ENCODE measurements around the gene FKBP15.

GRCh38 chr9:113255438-113255837 is 34.4 kb upstream of the FKBP15 start:
- TF ChIP-seq CTCF (IDR thresholded peaks at IDR 0.05; ENCODE audit: poor library complexity) = no peak
- TF ChIP-seq EZH2phosphoT487 (IDR thresholded peaks at IDR 0.05; ENCODE audit: low read depth, severe bottlenecking, unreplicated experiment) = no peak

Data from hepatocyte (in vitro differentiated cells).